ENCODE results near the gene WNK2.

- TF ChIP-seq POLR2A (IDR thresholded peaks at IDR 0.05) (no peak), CTCF (IDR thresholded peaks at IDR 0.05) (peak in 4 of 6 experiments; percentile 27 to 53 (median 48))
These were observed 29.5 kb upstream of the WNK2 start for GRCh38 chr9:93154293-93154903.
